CD14-positive monocyte (primary cell): Measurements from ENCODE around the gene PCGF3. TPM values are rescaled to one million over a fixed set of nuclear protein-coding genes. Genes with fewer than 3 reads are reported as not detected.
"Not testable (repeated sequence)": the region's sequence is repeated elsewhere in the genome, so short reads cannot be mapped to it uniquely, and the experiment has no call there.

ENCODE experiments used
- DNase-seq, 3 donors: peaks; one replicate each; pipeline ENCODE4 v3.0.0-alpha.2; 2011 to 2022
- H2AFZ ChIP-seq: 2 replicates; pipeline ENCODE4 v1.6.0; 2012; ENCODE audit warnings: mild to moderate bottlenecking, low read depth, low read length, inconsistent platforms; ENCODE audit not compliant: insufficient read depth, poor library complexity, severe bottlenecking
- H3K27ac ChIP-seq, 2 donors: 1 replicate in 1 of 2; 2 replicates in 1 of 2; pipeline ENCODE4 v1.5.1; 2012 to 2013; ENCODE audit warnings: low read length in 2 of 2, control low read depth in 1 of 2, inconsistent platforms in 1 of 2, low read depth in 1 of 2, mild to moderate bottlenecking in 1 of 2
- H3K27me3 ChIP-seq, 2 donors: one replicate each; pipeline versions ENCODE4 v1.6.0 to v1.6.1; 2011 to 2013; ENCODE audit warnings: low read length in 2 of 2; ENCODE audit not compliant: control insufficient read depth in 2 of 2, insufficient read depth in 2 of 2
- H3K36me3 ChIP-seq, 2 donors: replicated peaks in 1 of 2; 1 replicate in 1 of 2; 2 replicates in 1 of 2; pipeline versions ENCODE4 v1.5.1 to v1.6.1; 2012 to 2013; ENCODE audit warnings: low read length in 2 of 2, control low read depth in 1 of 2, inconsistent platforms in 1 of 2, mild to moderate bottlenecking in 1 of 2; ENCODE audit not compliant: insufficient read depth in 2 of 2, control insufficient read depth in 1 of 2
- H3K4me1 ChIP-seq, 2 donors: 1 replicate in 1 of 2; 2 replicates in 1 of 2; pipeline versions ENCODE4 v1.5.1 to v1.6.1; 2012 to 2013; ENCODE audit warnings: low read length in 2 of 2, control low read depth in 1 of 2, inconsistent platforms in 1 of 2, mild to moderate bottlenecking in 1 of 2, moderate library complexity in 1 of 2; ENCODE audit not compliant: insufficient read depth in 2 of 2, control insufficient read depth in 1 of 2
- H3K4me2 ChIP-seq: replicated peaks from 2 replicates; pipeline ENCODE3; 2012; ENCODE audit warnings: low read length, moderate library complexity, mild to moderate bottlenecking; ENCODE audit not compliant: poor library complexity, severe bottlenecking; ENCODE audit errors: extremely low read depth
- H3K4me3 ChIP-seq, 3 experiments: fragments of 200-600 bp in 1 of 3; sonication (generic) in 1 of 3; replicated peaks in 1 of 3; 1 replicate in 2 of 3; 2 replicates in 1 of 3; pipeline ENCODE4 v1.5.1; 2011 to 2013; ENCODE audit warnings: low read length in 3 of 3, mild to moderate bottlenecking in 3 of 3, control low read depth in 2 of 3, low read depth in 2 of 3, inconsistent platforms in 1 of 3, moderate library complexity in 1 of 3
- H3K79me2 ChIP-seq: 2 replicates; pipeline ENCODE4 v1.6.0; 2012; ENCODE audit warnings: mild to moderate bottlenecking, control low read depth, inconsistent platforms, low read length, moderate library complexity; ENCODE audit not compliant: insufficient read depth
- H3K9ac ChIP-seq: 2 replicates; pipeline ENCODE4 v1.6.0; 2017; ENCODE audit warnings: low read length, mild to moderate bottlenecking; ENCODE audit not compliant: insufficient read depth, poor library complexity, severe bottlenecking
- H3K9me3 ChIP-seq, 2 donors: replicated peaks in 1 of 2; 1 replicate in 1 of 2; 2 replicates in 1 of 2; pipeline versions ENCODE4 v1.5.1 to v1.6.1; 2012 to 2013; ENCODE audit warnings: low read length in 2 of 2, control low read depth in 1 of 2; ENCODE audit not compliant: control insufficient read depth in 1 of 2, insufficient read depth in 1 of 2
- H4K20me1 ChIP-seq: 2 replicates; pipeline ENCODE4 v1.6.0; 2012; ENCODE audit warnings: mild to moderate bottlenecking, low read length, control low read depth, moderate library complexity; ENCODE audit not compliant: insufficient read depth
- H3K27ac Mint-ChIP-seq, 7 donors: one replicate each; pipeline ENCODE4 v1.8.0; 2020; ENCODE audit warnings: mild to moderate bottlenecking in 7 of 7, mixed read lengths in 7 of 7, moderate library complexity in 6 of 7, inconsistent platforms in 2 of 7
- H3K27me3 Mint-ChIP-seq, 3 donors: one replicate each; pipeline ENCODE4 v1.8.0; 2021 to 2022; ENCODE audit warnings: low read depth in 3 of 3, mild to moderate bottlenecking in 3 of 3, mixed read lengths in 3 of 3, moderate library complexity in 3 of 3, inconsistent platforms in 1 of 3
- H3K36me3 Mint-ChIP-seq, 2 donors: one replicate each; pipeline ENCODE4 v1.8.0; 2020; ENCODE audit warnings: mixed read lengths in 2 of 2, inconsistent platforms in 1 of 2, mild to moderate bottlenecking in 1 of 2
- H3K4me1 Mint-ChIP-seq: one replicate; pipeline ENCODE4 v1.8.0; 2020; ENCODE audit warnings: mild to moderate bottlenecking, mixed read lengths
- H3K4me3 Mint-ChIP-seq, 2 donors: one replicate each; pipeline ENCODE4 v1.8.0; 2020; ENCODE audit warnings: mild to moderate bottlenecking in 2 of 2, mixed read lengths in 2 of 2, moderate library complexity in 1 of 2
- H3K9me3 Mint-ChIP-seq, 7 donors: one replicate each; pipeline ENCODE4 v1.8.0; 2020 to 2022; ENCODE audit warnings: mixed read lengths in 7 of 7, mild to moderate bottlenecking in 6 of 7, moderate library complexity in 6 of 7, inconsistent platforms in 2 of 7
- WGBS: methylation state at CpG from one replicate; pipeline ENCODE4 v1.1.5; 2013; ENCODE audit warnings: missing lambda C conversion rate; ENCODE audit not compliant: insufficient coverage; 5-methylcytosine and 5-hydroxymethylcytosine counted together
- intact Hi-C, 2 donors: fragments of 100-400 bp; cut with micrococcal nuclease; formaldehyde crosslinking; loops; one replicate each; pipeline versions ENCODE4 v1.15.0 to v1.15.1; 2023
- polyA plus RNA-seq, 3 donors: library from polyadenylated mRNA; depleted of rRNA in 1 of 3; unstranded in 2 of 3; stranded (reverse) in 1 of 3; fragments of 300-500 nt in 2 of 3; fragments of >200 nt in 1 of 3; fragmentation: Illumina TruSeq in 2 of 3; gene quantifications; 1 replicate in 2 of 3; 2 replicates in 1 of 3; pipeline ENCODE4 v1.2.3, GENCODE V29; 2012 to 2021
- TF ChIP-seq, protein P1 (sequence below): fragments of 200-600 bp; IDR thresholded peaks from one replicate; pipeline ENCODE4 v1.8.0; 2022; ENCODE audit warnings: antibody characterized with exemption, mild to moderate bottlenecking

PCGF3 gene
- polyA plus RNA-seq, 3 donors = 7.0 to 163 (median 8.3) TPM

DNA sequence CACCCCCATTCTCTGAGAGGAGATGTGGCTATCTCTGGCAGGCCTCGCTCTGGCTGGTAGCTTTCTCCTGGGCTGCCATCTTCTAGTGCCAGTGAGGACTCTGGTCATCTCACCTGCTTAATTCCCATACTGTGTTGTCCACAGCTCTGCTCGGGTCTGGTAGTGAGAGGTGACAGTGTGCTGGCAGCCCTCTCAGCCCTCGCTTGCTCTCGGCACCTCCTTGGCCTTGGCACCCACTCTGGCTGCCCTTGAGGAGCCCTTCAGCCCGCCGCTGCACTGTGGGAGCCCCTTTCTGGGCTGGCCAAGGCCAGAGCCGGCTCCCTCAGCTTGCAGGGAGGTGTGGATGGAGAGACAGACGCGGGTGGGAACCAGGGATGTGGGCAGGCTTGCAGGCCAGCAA lies 67.6 kb downstream of the PCGF3 start:
- H3K27ac Mint-ChIP-seq = peak overlapping the region in 3 of 7 donors; percentile 18 to 47 (median 40)
- Histone ChIP-seq H3K36me3 (peaks cover 48 to 89% of the 10 kb centered on the region in 2 donors), H3K27me3 (no peaks in the 10 kb centered on the region), H4K20me1 (peaks cover 96% of the 10 kb centered on the region), H3K4me1 (no peaks in the 10 kb centered on the region), H3K4me3 (no peak overlapping the region), H3K9me3 (no peaks in the 10 kb centered on the region), H3K27ac (no peak overlapping the region), H3K9ac (no peak overlapping the region), H2AFZ (no peak overlapping the region), H3K79me2 (peaks cover 97% of the 10 kb centered on the region), H3K4me2 (no peak overlapping the region)
- peaks cover 0 to 1% (median 0%) of the 10 kb centered on the region in 3 donors for H3K27me3 Mint-ChIP-seq
- TF ChIP-seq, protein P1, sequence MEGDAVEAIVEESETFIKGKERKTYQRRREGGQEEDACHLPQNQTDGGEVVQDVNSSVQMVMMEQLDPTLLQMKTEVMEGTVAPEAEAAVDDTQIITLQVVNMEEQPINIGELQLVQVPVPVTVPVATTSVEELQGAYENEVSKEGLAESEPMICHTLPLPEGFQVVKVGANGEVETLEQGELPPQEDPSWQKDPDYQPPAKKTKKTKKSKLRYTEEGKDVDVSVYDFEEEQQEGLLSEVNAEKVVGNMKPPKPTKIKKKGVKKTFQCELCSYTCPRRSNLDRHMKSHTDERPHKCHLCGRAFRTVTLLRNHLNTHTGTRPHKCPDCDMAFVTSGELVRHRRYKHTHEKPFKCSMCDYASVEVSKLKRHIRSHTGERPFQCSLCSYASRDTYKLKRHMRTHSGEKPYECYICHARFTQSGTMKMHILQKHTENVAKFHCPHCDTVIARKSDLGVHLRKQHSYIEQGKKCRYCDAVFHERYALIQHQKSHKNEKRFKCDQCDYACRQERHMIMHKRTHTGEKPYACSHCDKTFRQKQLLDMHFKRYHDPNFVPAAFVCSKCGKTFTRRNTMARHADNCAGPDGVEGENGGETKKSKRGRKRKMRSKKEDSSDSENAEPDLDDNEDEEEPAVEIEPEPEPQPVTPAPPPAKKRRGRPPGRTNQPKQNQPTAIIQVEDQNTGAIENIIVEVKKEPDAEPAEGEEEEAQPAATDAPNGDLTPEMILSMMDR = no peak
- H3K9me3 Mint-ChIP-seq = peaks cover 0 to 6% (median 4%) of the 10 kb centered on the region in 7 donors
- H3K4me1 Mint-ChIP-seq = peaks cover 4% of the 10 kb centered on the region
- H3K36me3 Mint-ChIP-seq = peaks cover 50 to 82% of the 10 kb centered on the region in 2 donors
- intact Hi-C loops = no loop called here
- DNase-seq = no peak
- WGBS = 94% methylated on average over 7 of the region's 9 CpGs
- no peak overlapping the region for H3K4me3 Mint-ChIP-seq

DNA sequence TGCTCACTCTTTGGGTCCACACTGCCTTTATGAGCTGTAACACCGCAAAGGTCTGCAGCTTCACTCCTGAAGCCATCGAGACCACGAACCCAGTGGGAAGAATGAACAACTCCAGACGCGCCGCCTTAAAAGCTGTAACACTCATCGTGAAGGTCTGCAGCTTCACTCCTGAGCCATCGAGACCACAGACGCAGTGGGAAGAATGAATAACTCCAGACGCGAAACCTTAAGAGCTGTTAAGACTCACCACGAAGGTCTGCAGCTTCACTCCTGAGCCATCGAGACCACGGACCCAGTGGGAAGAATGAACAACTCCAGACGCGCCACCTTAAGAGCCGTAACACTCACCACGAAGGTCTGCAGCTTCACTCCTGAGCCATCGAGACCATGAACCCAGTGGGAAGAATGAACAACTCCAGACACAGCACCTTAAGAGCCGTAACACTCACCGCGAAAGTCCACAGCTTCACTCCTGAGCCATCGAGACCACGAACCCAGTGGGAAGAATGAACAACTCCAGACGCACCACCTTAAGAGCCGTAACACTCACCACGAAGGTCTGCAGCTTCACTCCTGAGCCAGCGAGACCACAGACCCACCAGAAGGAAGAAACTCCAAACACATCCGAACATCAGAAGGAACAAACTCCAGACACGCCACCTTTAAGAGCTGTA lies 68.9 kb downstream of the PCGF3 start:
- H3K27ac ChIP-seq, H3K9me3 Mint-ChIP-seq, H3K4me3 ChIP-seq, H3K9ac ChIP-seq, H3K27me3 Mint-ChIP-seq, H3K4me2 ChIP-seq, DNase-seq, H3K27me3 ChIP-seq, intact Hi-C loops, H3K9me3 ChIP-seq, H3K4me1 ChIP-seq, H2AFZ ChIP-seq, H3K4me1 Mint-ChIP-seq, H3K4me3 Mint-ChIP-seq: not testable (repeated sequence)
- Mint-ChIP-seq H3K36me3 (peaks cover 52 to 89% of the 10 kb centered on the region in 2 donors), H3K27ac (peak overlapping the region in 3 of 7 donors; percentile 26 to 58 (median 50))
- Histone ChIP-seq H3K79me2 (peaks cover 98% of the 10 kb centered on the region), H3K36me3 (peaks cover 46 to 89% of the 10 kb centered on the region in 2 donors), H4K20me1 (peaks cover 95% of the 10 kb centered on the region)
- 98% methylated on average over 18 of the region's 30 CpGs for WGBS

DNA sequence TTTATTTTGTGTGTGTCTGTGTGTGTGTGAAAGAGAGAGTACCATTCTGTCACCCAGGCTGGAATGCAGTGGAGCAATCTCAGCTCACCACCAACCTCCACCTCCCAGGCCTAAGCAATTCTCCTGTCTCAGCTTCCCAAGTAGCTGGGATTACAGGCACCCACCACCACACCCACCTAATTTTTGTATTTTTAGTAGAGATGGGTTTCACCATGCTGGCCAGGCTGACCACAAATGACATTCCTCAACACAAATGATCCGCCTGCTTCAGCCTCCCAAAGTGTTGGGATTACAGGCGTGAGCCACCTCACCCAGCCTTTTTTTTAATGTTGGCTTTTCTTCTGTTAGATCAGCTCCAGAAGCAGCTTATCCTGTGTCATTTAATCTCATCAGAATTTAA lies 69.9 kb downstream of the PCGF3 start:
- H3K27ac ChIP-seq, H3K9me3 Mint-ChIP-seq, H3K4me3 ChIP-seq, H2AFZ ChIP-seq, H3K4me3 Mint-ChIP-seq, H3K9me3 ChIP-seq, H3K9ac ChIP-seq, H3K4me1 ChIP-seq, H3K27me3 Mint-ChIP-seq, intact Hi-C loops, DNase-seq, H3K27me3 ChIP-seq, H3K4me2 ChIP-seq: not testable (repeated sequence)
- peaks cover 52 to 89% of the 10 kb centered on the region in 2 donors for H3K36me3 Mint-ChIP-seq
- H3K4me1 Mint-ChIP-seq = peaks cover 17% of the 10 kb centered on the region
- H3K36me3 ChIP-seq = peaks cover 41 to 82% of the 10 kb centered on the region in 2 donors
- H4K20me1 ChIP-seq = peaks cover 88% of the 10 kb centered on the region
- peak overlapping the region in 2 of 7 donors; percentile 23 to 75 for H3K27ac Mint-ChIP-seq
- WGBS = no CpG with 5 or more reads among the region's 2 CpGs
- peaks cover 98% of the 10 kb centered on the region for H3K79me2 ChIP-seq
